ENCODE measurements around the gene SLC23A3. TPM values are rescaled to one million over a fixed set of nuclear protein-coding genes. Genes with fewer than 3 reads are reported as not detected.

Gene SLC23A3
- total and polyA plus RNA-seq, 10 of the 15 experiments (the other 5 are each of a cell fraction or from before 2014, with no cell fraction given) = 0.07 to 1.0 (median 0.40) TPM; not detected in 1

- TF ChIP-seq, protein P1, sequence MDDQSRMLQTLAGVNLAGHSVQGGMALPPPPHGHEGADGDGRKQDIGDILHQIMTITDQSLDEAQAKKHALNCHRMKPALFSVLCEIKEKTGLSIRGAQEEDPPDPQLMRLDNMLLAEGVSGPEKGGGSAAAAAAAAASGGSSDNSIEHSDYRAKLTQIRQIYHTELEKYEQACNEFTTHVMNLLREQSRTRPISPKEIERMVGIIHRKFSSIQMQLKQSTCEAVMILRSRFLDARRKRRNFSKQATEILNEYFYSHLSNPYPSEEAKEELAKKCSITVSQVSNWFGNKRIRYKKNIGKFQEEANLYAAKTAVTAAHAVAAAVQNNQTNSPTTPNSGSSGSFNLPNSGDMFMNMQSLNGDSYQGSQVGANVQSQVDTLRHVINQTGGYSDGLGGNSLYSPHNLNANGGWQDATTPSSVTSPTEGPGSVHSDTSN (IDR thresholded peaks at IDR 0.05; ENCODE audit: insufficient replicate concordance, low read depth, low read length) = peak; percentile 19
- TF ChIP-seq LARP7 (IDR thresholded peaks at IDR 0.05) (peak; percentile 99), NFIC (IDR thresholded peaks at IDR 0.05; ENCODE audit: low read depth, low read length) (peak; percentile 38; the same call in 1 of the 2 replicates), IKZF2 (IDR thresholded peaks at IDR 0.05) (peak in 1 of 2 experiments; percentile 44; a peak in 2 of 4 replicates), IKZF1 (conservative IDR thresholded peaks at IDR 0.05) (peak; percentile 79), MYC (IDR thresholded peaks at IDR 0.05; ENCODE audit: insufficient read depth, insufficient read length, insufficient replicate concordance, low read length, severe bottlenecking) (peak; percentile 63), NR2C1 (IDR thresholded peaks at IDR 0.05) (peak; percentile 42; the same call in 1 of the 2 replicates), TCF3 (IDR thresholded peaks at IDR 0.05; ENCODE audit: borderline replicate concordance, insufficient read depth, low read depth, low read length) (peak; percentile 16; the same call in 1 of the 2 replicates), YY1 (IDR thresholded peaks at IDR 0.05; ENCODE audit: low read depth, low read length) (peak; percentile 25; the same call in 1 of the 2 replicates), CREM (IDR thresholded peaks at IDR 0.05; ENCODE audit: low read depth) (peak; percentile 57), SREBF2 (IDR thresholded peaks at IDR 0.05; ENCODE audit: low read length) (no peak), ZNF687 (IDR thresholded peaks at IDR 0.05) (peak; percentile 97), PML (IDR thresholded peaks at IDR 0.05; ENCODE audit: low read length) (0 out of 2 replicates have a peak, but pooled peaks have one; percentile 43), PAX5 (IDR thresholded peaks at IDR 0.05; ENCODE audit: borderline replicate concordance, low read depth, low read length) (0 out of 2 replicates have a peak, but pooled peaks have one; percentile 7), SMAD5 (IDR thresholded peaks at IDR 0.05; ENCODE audit: low read depth) (peak; percentile 85; the same call in 1 of the 2 replicates), E4F1 (IDR thresholded peaks at IDR 0.05; ENCODE audit: borderline replicate concordance, partially characterized antibody) (peak; percentile 59)
- TF ChIP-seq, protein P2, sequence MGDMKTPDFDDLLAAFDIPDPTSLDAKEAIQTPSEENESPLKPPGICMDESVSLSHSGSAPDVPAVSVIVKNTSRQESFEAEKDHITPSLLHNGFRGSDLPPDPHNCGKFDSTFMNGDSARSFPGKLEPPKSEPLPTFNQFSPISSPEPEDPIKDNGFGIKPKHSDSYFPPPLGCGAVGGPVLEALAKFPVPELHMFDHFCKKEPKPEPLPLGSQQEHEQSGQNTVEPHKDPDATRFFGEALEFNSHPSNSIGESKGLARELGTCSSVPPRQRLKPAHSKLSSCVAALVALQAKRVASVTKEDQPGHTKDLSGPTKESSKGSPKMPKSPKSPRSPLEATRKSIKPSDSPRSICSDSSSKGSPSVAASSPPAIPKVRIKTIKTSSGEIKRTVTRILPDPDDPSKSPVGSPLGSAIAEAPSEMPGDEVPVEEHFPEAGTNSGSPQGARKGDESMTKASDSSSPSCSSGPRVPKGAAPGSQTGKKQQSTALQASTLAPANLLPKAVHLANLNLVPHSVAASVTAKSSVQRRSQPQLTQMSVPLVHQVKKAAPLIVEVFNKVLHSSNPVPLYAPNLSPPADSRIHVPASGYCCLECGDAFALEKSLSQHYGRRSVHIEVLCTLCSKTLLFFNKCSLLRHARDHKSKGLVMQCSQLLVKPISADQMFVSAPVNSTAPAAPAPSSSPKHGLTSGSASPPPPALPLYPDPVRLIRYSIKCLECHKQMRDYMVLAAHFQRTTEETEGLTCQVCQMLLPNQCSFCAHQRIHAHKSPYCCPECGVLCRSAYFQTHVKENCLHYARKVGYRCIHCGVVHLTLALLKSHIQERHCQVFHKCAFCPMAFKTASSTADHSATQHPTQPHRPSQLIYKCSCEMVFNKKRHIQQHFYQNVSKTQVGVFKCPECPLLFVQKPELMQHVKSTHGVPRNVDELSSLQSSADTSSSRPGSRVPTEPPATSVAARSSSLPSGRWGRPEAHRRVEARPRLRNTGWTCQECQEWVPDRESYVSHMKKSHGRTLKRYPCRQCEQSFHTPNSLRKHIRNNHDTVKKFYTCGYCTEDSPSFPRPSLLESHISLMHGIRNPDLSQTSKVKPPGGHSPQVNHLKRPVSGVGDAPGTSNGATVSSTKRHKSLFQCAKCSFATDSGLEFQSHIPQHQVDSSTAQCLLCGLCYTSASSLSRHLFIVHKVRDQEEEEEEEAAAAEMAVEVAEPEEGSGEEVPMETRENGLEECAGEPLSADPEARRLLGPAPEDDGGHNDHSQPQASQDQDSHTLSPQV (IDR thresholded peaks at IDR 0.05) = peak; percentile 17; the same call in 1 of the 2 replicates
Observed at GRCh38 chr2:219176818-219177551, 7.2 kb upstream of the SLC23A3 start, which contains the start of gene CNPPD1 (continued).
